GM21529 (cell line): ENCODE measurements around the gene KLC3.

ENCODE experiments used
- ATAC-seq: cut with Tn5 transposase; IDR thresholded peaks from one replicate; pipeline ENCODE4 v1.9.1; 2021; ENCODE audit not compliant: unreplicated experiment

The KLC3 gene

DNA sequence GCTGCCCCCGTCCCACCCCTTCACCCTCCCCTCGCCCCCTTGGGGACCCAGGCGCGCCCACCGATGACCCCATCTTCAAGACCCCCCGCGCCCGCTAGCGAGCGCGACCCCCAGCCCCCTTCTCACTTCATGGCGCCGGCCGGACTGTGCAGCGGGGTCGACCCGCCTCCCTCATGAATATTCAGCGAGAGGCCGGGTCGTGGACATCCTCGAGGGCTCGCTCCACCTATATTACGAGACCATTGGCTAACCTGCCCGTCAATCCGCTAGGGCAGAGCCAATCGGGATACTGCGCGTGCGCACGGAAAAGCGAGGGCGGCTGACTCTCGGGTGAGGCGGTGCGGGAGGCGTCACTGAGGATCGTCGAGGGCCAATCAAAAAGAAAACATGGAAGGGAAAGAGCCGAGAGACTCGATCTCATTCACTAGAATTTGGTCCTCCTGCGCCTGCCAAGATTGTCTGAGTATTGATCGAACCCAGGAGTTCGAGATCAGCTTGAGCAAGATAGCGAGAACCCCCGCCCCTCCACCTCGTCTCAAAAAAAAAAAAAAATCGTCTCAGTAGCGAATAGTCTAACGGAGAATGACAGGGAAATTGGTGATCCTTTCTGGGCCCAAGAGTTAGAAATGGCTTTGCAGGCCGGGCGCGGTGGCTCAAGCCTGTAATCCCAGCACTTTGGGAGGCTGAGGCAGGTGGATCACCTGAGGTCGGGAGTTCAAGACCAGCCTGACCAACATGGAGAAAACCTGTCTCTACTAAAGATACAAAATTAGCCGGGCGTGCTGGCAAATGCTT is 30.1 kb downstream of the KLC3 start, which contains the start of gene ERCC2:
Gene ERCC2 (minus strand): TSS at position 164 of the 795 bp plus-strand sequence. CDS start 33 bp downstream, at position 131.
- peak; percentile 95 for ATAC-seq

DNA sequence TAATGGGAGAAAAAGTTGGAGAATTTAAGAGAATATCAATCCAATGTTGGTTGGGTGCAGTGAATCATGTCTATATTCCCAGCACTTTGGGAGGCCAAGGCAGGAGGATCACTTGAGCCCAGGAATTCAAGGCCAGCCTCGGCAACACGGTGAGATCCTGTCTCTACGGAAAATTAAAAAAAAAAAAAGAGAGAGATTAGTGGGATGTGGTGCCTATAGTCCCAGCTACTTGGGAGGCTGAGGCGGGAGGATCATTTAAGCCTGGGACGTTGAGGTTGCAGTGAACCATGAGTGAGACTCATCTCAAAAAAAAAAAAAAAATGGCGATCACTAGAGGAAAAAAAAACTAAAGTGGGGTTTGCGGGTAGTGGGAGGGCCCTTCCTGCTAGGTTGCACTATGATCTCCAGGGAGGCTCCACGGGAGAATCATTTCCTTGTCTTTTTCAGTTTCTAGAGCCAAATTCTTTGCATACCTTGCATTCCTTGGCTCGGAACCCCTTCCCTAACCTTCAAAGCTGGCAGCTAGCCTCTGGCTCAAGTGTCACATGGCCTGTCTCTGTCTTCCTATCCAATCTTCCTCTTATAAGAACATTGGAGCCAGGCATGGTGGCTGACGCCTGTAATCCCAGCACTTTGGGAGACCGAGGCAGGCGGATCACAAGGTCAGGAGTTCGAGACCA is 35.6 kb downstream of the KLC3 start:
- ATAC-seq = no peak

DNA sequence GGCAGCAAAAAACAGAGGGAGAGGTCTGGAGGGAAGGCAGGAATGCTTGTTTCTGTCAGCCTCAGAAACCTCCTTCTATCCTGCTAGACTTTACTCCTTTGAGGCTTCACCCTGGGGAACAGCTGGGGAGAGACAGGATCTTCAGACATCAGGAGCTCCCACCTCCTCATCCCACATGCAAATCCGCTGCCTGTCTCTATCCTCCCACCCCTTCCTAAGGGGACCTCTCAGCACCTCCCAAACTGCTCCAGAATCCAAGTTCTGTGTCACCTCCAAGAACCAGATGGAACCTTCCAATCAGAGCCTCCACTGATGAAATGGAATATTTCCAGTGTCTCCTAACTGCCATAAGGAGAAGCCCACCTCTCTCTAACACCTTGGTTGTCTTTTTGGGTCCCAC is 39.6 kb downstream of the KLC3 start:
- ATAC-seq = no peak

DNA sequence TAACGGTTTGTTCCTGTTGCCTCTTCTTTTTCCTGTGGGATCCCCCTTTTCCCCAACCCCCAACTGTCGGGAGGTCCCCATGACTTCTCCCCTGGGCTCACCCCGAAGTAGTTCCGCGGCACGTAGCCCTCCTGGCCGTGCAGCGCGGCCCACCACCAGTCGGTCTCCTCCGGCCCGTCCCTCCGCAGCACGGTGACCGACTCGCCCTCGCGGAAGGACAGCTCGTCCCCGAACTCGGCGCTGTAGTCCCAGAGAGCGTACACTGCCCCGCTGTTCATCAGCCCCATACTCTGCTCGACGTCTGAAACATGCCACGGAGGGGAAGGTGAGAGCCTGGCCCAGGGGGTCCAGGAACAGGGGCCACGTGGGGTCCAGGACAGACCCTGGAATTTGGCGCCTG is 41.9 kb downstream of the KLC3 start:
- no peak for ATAC-seq

DNA sequence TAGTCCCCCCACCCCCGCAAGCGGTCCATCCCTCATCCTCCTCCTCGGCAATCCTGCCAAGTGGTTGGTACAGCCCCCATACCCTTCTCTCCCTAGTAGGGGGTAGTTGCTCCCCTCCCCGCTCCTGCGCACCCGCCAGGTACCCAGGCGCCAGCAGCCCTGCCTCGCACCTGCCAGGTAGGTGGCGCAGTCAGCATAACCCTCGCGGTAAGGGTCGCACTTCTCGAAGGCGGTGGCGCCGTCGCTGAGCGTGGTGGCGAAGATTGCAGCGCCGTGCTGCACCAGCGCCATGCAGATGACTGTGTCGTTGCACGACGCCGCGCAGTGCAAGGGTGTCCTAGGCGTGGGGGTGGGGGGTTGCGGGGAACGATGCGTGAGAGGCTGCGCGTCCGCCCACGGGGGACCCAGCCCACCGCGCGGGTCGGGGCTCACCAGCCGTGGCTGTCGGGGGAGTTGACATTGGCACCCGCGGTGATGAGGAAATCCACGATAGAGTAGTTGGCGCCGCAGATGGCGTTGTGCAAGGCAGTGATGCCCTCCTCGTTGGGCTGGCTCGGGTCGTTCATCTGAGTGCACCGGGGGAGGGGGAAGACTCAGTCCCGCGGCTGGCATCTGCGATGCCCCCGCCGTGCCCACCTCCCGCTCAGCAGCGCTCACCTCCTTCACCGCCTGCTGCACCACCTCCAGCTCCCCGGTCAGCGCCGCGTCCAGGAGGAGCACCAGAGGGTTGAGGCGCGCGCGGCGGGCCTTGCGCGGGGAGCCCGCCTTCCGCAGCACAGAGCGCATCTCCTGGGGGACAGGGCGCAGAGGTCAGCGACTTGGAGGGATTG is 45.1 kb downstream of the KLC3 start:
- ATAC-seq = no peak

DNA sequence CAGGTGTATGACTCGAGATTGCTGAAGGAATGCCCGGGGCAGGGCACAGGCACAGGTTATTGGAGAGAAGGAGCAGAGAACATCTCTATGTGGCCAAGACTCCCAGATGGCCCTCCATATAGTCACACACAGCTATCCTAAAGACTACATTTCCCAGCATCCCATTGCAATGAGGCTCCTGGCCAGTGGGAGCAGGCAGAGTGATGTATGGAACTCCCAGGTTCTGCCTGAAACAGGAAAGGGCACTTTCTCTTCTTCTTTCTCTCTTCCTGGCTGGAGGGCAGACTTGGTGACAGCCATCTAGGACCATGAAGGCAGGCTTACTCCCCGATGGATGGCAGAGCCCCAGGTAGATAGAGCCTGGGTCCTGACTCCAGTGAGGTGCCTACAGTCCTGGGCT is 50.8 kb downstream of the KLC3 start:
- no peak for ATAC-seq

DNA sequence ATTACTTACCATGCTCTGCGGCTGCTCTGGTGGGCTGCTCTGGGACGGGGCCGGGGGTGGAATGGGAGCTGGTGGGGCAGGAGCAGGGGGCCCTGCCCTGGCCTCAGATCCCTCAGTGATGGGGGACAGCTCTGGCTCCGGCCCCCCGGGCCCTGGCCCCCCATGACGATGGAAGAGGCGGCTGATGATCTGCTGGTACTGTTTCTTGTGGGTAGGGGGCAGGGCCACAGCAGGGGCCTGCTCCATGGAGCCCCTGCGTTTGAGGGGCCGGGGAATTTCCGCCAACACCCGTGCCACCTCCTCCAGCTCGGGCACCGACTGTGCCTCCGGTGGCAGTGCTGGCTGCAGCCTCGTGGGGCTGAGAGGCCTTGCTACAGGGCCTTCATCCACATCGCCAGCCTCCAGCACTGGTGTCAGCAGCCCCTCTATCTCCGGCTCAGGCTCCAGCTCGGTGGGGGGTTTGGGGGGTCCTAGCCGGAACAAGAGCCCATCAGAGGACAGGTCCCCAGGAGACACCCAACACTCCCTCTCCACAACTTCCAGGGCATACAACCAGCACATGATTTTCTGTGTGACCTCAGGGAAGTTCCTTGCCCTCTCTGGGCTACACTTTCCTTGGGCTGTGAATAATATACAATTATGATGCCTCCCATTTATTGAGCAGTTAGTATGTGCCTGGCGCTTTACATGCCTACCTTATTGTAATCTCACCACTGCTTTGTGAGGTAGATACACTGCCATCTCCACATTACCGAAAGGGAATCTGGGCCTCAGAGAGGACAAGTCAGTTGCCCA is 51.5 kb downstream of the KLC3 start:
- no peak for ATAC-seq

DNA sequence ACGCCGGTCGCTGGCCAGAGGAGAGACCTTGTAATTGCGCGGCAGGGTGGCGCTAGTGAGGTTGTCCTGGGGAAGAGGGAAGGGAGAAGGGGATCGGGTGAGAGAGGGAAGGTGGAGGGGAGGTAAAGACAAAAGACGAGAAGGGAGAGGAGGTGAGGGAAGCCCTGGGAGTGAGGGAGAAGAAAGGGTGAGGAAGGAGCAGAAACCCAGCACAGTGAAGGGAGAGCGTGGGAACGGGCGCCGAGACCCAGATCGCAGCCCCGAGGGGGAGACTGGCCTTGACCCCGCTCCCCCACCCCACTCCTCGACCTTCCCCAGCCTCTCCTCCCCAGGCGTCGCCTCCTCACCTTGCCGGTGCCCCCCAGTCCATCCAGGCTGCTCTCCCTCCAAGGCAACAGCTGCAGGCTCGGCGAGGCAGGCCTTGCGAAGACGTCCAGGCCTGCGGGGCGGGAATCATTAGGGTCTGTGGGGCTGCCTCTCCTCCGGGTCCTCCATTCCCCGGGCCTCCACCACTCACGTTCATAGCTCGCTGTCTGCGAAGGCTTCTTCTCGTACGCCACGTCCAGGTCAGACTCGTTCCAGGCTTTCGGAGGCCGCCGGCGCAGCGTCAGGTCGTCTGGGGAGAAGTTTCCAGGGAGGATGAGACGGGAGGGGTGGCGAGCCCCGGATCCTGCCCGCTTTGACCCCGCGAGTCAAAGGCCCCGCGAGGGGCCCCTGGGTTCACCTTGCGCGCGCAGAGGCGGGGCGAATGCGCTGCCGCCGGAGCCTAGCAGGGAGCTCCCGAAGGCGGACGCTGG is 55.5 kb downstream of the KLC3 start:
- ATAC-seq = no peak

DNA sequence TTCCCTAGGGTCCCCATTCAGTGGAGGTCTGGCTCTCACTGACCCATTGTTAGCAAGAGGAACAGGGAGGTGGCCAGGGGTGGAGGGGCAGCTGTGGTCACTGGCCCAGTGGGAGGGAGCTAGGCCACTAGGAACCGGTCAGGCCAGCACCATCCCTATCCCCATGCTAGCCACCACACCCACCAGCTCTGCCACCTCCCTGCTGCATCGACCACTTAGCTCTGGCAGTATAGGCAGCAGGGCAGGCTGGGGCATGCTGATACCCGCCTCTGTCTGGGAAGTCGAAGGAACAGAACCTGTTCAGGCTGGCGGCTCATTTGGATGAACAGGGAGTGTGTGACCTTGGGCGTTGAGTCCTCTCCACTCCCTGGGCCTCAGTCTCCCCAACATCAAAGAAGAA is 59.6 kb downstream of the KLC3 start:
- ATAC-seq = no peak
